ENCODE results near the gene ZNF689. TPM values are rescaled to one million over a fixed set of nuclear protein-coding genes. Genes with fewer than 3 reads are reported as not detected.

Gene ZNF689
- total RNA-seq, 1 experiment from 2014 or later = 21.1 TPM

- Mint-ChIP-seq H3K4me1 (no peaks in the 10 kb centered on the region), H3K27ac (0 out of 7 replicates have a peak overlapping the region, but pooled peaks of 1 of the 3 experiments have one; percentile 34), H3K36me3 (ENCODE audit: insufficient read depth in 1 of 3, low read depth in 3 of 3) (peaks cover 16 to 45% (median 40%) of the 10 kb centered on the region in 3 experiments), H3K9me3 (peaks cover 0 to 6% of the 10 kb centered on the region in 2 experiments; a peak in 2 of 5 replicates), H3K4me3 (no peak overlapping the region), H3K27me3 (ENCODE audit: low read depth) (no peaks in the 10 kb centered on the region)
- Histone ChIP-seq H3K9me3 (ENCODE audit: control insufficient read depth, low read depth, low read length) (no peaks in the 10 kb centered on the region), H3K4me2 (ENCODE audit: insufficient read depth, insufficient read length, low read length) (no peak overlapping the region), H3K56ac (ENCODE audit: insufficient read length, low read depth, low read length) (no peak overlapping the region), H4K8ac (replicated peaks; ENCODE audit: insufficient read length, low read depth, low read length) (no peak overlapping the region), H3K4ac (ENCODE audit: low read depth, low read length) (no peak overlapping the region), H4K91ac (ENCODE audit: insufficient read length, low read depth, low read length) (no peak overlapping the region), H3K79me2 (ENCODE audit: insufficient read depth, low read length) (no peaks in the 10 kb centered on the region), H2BK15ac (ENCODE audit: low read depth, low read length) (no peak overlapping the region), H3K4me1 (ENCODE audit: insufficient read depth, low read length) (no peaks in the 10 kb centered on the region), H3K18ac (ENCODE audit: insufficient read length, low read depth, low read length) (no peak overlapping the region), H3T11ph (ENCODE audit: low read length) (no peak overlapping the region), H2BK12ac (ENCODE audit: insufficient read length, low read depth, low read length) (no peak overlapping the region), H3K23ac (ENCODE audit: insufficient read length, low read depth, low read length) (no peak overlapping the region), H2BK120ac (ENCODE audit: low read depth, low read length, poor library complexity, severe bottlenecking) (no peak overlapping the region), H4K20me1 (ENCODE audit: control insufficient read depth, insufficient read depth, insufficient read length) (no peaks in the 10 kb centered on the region), H2BK5ac (ENCODE audit: insufficient read length, low read length) (no peak overlapping the region), H3K23me2 (ENCODE audit: insufficient read length, low read depth, low read length, poor library complexity, severe bottlenecking) (no peaks in the 10 kb centered on the region), H2BK20ac (ENCODE audit: low read depth, low read length, poor library complexity, severe bottlenecking) (no peak overlapping the region), H2AFZ (ENCODE audit: low read length) (no peak overlapping the region), H3K79me1 (ENCODE audit: insufficient read depth, low read depth, low read length, poor library complexity, severe bottlenecking) (no peaks in the 10 kb centered on the region), H4K5ac (ENCODE audit: insufficient read length, low read depth, low read length) (no peak overlapping the region), H3K27ac (ENCODE audit: insufficient read length, low read depth, low read length) (no peak overlapping the region), H3K27me3 (ENCODE audit: insufficient read depth, low read length) (no peaks in the 10 kb centered on the region), H2AK5ac (ENCODE audit: insufficient read length, low read length) (no peak overlapping the region), H3K14ac (ENCODE audit: insufficient read depth, low read length) (no peak overlapping the region), H3K9ac (ENCODE audit: extremely low read depth, insufficient read length, low read length) (no peak overlapping the region)
- no peak for TF ChIP-seq CTCF (conservative IDR thresholded peaks at IDR 0.05)
- WGBS (ENCODE audit: extremely low coverage, insufficient read length, low lambda C conversion rate) = no CpG with 5 or more reads among the region's 4 CpGs
- DNase-seq = no peak
These were observed 7.4 kb downstream of the ZNF689 start for GRCh38 chr16:30602616-30603277.

Data from H9 (cell line).